Inferior parietal cortex (tissue), 1 donor: Measurements from ENCODE around the gene NLE1.
"Not testable (repeated sequence)": the region's sequence is repeated elsewhere in the genome, so short reads cannot be mapped to it uniquely, and the experiment has no call there.

ENCODE experiments used
- DNase-seq: peaks from one replicate; pipeline ENCODE4 v3.0.0-alpha.2; 2016; ENCODE audit errors: extremely low spot score

NLE1 gene

DNA sequence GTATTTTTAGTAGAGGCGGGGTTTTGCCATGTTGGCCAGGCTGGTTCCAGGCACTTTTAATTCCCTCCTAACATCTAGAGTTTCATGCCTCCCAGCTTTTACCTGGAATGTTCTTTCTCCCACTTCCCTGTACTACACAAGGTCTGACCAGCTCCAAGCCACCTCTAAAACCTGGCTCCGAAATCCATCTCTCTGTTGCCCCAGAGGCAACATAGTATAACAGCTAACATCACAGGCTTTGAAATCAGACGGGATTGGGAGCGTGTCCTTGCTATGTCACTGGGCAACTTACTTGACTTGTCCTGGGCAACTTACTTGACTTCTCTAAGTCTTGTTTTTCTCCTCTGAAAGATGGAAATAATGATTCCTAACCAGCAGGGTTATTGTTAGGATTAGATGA lies 20.7 kb upstream of the NLE1 start:
- no peak for DNase-seq

DNA sequence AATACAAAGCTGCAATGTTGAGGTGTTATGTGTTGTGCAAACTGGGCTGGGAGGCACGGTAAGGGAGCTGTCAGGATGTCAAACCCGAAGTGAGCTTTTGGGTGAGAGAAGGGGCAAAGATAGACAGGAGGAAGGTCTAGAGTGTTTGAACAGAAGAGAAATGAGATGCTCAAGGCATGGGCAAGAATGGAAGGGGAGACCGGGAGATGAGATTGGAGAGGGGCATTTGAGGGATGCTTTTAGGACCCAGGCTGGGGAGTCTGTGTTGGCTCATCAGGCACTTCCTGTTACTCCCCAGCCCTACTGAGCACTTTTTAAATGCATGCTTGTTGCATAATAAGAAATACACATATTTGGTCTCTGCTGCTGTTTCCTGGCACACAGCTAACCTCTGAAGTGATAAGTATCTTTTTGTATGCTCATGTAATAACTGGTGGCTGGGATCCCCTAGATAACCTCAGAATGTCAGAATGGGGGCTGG lies 19.2 kb upstream of the NLE1 start:
- no peak for DNase-seq

DNA sequence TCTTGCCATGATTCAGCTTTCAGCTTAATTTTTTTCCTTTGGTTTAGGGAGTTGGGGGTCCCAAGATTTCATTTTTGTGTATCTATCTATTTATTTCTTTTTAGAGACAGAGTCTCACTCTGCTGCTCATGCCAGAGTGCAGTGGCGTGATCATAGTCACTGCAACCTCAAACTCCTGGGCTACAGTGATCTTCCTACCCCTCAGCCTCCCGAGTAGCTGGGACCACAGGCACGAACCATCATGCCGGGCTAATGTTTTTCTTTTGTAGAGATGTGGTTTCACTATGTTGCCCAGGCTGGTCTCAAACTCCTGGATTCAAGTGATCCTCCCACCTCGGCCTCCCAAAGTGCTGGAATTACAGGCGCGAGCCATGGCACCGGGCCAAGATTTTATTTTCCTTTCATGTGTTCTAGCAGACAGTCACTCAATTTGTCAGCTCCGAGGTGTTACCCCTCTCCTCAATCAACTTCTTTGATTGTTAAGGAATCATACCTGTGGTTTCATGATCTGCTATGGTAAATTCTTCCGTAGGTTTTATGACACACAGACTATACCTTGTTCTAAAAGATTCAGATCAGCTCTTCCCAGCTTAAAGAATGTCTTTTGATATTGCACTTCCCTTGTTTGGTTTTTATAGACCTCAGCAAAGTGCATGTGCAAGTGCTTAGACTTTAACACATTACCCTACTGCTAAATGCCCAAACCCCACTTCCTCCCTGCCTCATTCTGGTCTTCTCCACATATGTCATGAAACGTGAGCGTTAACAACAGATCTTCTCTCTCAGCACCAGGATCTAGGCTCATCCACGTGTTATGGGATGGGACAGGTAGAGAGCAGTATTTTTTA lies 18.5 kb upstream of the NLE1 start:
- DNase-seq, result no peak

DNA sequence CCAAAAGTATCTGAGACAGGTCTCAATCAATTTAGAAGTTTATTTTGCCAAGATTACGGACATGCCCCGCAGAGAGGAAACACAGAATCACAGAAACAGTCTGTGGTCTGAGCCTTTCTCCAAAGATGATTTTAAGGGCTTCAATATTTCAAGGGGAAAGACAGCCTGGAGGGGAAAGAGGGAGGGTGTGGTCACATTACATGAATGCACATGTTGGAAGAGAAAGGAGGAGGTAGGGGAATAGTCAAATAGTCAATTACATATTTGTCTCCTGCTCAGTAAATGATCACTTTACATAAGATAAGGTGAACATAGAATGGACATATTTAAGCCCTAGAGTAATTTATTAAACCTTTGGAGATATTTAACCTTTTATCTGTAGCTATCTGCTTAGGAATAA lies 17.8 kb upstream of the NLE1 start:
- no peak for DNase-seq

DNA sequence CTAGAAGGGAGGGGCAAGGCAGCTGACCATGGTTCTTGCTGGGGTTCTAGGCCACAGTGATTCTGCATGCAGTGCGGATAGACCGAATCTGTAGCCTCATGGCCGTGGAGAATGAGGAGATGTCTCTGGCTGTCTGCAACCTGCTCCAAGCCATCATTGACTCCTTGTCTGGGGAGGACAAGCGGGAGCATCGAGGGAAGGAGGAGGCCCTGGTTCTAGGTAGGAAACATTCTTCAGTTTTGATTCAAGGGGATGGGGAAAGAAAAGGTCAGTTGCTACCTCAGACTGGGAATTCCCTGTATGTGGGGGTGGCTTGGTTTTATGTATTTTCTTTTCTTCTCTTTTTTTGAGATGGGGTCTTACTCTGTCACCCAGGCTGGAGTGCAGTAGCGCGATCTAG lies 13.1 kb upstream of the NLE1 start:
- no peak for DNase-seq

DNA sequence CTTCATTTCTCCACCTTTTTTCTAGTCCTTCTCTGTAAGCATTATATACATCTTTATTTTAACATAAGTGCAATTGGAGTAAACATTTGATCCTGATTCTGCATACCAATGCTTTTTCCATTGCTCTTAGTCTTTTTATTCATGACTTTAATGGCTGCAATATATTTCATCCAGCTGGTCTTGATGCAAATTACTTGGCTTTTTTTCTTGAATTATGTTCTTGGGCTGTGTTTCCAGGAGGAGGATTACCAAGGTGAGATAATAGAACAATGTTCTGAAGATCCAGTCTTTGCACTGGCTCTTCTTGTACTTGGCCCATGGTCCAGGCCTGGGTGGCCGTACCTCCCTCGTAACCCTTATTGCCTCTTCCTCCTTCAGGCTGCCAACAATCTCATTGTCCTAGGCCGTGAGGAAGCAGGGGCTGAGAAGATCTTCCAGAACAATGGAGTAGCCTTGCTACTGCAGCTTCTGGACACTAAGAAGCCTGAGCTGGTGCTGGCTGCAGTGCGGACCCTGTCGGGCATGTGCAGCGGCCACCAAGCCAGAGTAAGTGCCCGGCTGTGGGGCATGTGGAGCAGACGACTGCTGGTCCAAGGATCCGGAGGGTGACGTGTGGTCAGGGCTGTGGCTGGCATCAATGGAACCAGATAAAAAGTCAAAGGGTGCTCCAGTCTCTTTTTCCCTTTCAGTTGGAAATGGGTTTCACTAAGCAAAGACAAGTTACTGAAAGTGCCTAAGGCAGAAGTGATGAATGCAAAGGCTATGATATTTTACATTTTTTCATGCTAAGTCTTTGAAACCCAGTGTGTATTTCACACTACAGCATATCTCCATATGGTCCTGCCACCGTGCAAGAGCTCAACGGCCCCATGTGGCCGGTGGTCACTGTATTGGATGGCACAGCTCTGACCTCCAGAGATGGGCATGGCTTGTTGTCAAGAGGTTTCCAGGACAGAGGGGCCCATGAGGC lies 12.4 kb upstream of the NLE1 start:
- no peak for DNase-seq

DNA sequence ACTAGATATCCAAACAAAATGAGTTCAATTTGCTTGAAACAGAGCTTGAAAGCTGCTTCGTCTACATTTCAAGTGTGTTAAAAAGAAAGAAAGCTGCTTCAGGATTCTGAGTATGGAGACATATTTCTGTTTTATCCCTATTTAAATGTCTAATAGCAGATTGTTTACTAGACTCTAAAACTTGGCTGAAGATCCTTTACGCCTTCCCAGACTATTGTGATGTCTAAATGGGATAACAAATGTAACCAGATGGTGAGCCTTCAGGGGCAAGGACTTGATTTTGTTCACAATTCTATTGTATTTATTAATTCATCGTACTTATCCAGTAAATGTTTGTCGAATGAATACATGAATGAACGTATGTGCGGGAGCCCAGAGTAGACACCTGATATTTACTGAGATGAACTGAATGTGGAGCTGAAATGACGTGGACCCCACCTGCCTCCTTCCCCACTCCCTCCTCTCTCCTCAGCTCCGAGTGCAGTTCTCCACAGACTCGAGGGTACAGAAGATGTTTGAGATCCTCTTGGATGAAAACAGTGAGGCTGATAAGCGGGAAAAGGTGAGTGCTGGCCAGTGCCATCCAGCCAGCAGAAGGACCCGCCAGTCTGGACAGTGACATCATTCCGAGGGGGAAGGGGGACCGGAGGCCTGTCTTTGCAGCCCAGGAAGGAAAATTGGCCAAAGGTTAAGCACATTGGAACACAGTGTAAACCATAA lies 10.5 kb upstream of the NLE1 start:
- DNase-seq, result no peak

DNA sequence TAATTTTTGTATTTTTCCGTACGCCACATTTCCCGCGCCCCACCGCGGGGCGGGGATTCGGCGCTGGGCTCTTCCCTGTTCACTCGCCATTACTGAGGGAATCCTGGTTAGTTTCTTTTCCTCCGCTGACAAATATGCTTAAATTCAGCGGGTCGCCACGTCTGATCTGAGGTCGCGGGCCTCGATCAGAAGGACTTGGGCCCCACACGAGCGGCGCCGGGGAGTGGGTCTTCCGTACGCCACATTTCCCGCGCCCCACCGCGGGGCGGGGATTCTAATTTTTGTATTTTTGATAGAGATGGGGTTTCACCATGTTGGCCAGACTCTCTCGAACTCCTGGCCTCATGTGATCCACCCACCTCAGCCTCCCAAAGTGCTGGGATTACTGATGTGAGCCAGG lies 9.0 kb upstream of the NLE1 start:
- not testable (repeated sequence) for DNase-seq

DNA sequence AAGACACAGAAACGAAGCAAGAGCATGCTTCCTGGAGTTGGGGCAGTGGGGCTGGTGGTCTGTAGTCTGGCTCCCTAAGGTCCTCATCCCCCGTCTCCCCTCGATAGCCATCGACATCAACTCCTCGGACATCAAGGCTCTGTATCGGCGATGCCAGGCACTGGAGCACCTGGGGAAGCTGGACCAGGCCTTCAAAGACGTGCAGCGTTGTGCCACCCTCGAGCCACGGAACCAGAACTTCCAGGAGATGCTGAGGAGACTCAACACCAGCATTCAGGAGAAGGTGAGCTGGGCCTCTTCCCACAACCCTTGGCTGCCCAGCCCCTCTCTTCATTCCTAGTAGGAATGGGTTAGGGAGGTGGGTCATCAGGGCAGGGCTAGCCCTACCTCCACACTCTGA lies 7.8 kb upstream of the NLE1 start:
- no peak for DNase-seq

DNA sequence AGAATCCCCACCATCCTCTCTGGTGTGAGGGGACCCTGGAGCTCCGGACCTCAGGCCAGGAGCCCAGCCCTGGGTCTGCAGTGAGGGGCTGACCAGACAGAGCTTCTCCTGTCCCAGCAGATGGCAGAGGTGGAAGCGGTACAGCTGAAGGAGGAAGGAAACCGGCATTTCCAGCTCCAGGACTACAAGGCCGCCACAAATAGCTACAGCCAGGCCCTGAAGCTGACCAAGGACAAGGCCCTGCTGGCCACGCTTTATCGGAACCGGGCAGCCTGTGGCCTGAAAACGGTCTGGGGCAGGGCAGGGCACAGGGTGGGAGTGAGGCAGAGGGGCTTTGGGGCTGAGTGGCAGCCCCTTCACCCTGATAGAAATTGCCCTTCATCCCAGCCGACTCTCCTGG lies 6.0 kb upstream of the NLE1 start:
- no peak for DNase-seq

DNA sequence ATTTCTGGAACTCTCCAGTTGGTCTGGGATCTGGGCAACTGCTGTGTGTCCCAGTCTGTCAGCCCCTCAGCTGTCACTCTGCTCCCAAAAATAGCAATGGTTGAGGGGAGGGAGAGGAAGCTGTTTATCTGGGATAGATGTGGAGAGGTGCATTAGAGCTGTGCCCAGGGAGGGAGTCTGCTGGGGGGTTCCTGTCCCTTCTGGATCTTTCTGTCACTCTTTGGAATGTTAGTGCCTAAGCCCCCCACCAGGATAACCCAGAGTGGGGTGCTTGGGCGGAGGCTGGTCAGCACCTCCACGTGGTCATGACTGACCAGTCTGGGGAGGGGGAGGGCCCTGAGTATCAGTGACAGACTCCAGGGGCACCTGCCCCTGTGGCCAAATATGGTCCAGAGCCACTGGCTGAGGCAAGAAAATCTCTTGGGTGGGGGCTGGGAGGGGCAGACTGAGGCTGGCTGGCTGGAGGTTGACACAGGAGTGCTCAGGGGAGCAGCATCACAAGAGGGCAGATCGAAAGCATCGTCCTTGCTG lies 5.3 kb upstream of the NLE1 start, which contains the start of gene UNC45B:
Gene UNC45B (plus strand): TSS at position 443 of the 531 bp plus-strand sequence. CDS start 447 bp downstream, outside the sequence.
- DNase-seq, result no peak

DNA sequence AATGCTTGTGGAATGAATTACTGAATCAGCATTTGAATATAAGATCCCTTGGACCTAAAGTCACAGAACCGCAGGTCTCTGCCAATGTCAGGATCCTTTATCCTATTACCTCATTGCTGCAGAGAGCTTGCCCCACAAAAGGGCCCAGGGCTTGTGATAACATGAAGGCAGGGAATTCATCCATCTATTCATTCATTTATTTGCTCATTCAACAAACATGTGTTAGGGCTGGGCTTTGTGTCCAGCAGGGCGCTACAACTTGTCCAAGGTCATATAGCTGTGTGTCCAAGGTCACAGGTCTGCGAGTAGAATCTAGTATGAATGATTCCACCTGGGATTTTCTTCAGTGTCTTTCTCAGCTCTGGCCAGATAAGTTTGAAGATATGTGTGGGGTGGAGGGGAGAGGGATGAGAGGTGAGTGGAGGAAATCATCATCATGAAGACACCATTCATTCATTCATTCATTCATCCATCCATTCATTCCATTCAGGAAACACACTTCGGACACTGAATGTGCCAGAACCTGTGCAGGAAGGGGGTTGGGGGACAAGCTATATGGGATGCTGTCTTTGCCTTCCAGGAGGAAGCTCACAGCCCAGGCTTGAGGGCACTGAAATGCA lies 4.2 kb upstream of the NLE1 start:
- DNase-seq, result no peak

DNA sequence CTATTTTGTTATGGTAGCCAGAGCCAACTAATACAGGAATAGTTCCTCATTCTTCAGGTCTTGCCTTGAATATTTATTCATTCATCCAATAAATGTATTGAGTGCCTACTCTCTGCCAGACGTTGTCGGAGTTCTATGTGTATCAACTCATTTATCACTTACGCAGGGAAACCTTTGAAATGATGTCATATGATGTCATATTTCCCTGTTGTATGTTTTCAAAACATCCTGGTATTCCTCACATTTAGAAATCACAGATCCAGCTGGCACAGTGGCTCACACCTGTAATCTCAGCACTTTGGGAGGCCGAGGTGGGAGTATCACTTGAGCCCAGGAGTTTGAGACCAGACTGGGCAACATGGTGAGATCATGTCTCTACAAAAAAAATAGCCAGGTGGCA lies 2.7 kb upstream of the NLE1 start:
- no peak for DNase-seq

DNA sequence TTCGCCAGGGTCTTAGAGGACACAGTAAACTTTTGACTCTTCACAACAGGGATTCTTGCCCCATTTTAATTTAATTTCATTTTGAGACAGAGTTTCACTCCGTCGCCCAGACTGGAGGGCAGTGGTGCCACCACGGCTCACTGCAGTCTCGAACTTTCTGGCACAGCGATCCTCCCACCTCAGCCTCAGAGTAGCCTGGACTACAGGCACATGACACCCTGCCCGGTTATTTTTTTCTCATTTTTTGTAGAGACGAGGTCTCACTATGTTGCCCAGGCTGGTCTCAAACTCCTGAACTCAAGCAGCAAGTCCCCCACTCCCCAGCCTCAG lies 329 bp upstream of the NLE1 start:
- DNase-seq, result no peak

DNA sequence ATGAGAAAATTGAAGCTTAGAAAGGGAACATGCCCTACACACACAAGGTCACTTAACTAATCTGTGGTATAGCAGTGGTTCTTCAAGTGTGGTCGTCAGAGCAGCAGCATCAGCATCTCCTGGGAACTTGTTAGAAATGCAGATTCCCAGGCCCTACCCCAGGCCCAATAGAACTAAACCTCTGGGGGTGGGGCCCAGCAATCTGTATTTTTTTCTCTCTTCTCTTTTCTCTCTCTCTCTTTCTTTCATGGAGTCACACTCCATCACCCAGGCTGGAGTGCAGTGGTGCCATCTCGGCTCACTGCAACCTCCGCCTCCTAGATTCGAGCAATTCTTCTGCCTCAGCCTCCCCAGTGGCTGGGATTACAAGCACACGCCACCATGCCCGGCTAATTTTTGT lies 3.9 kb downstream of the NLE1 start:
- no peak for DNase-seq

DNA sequence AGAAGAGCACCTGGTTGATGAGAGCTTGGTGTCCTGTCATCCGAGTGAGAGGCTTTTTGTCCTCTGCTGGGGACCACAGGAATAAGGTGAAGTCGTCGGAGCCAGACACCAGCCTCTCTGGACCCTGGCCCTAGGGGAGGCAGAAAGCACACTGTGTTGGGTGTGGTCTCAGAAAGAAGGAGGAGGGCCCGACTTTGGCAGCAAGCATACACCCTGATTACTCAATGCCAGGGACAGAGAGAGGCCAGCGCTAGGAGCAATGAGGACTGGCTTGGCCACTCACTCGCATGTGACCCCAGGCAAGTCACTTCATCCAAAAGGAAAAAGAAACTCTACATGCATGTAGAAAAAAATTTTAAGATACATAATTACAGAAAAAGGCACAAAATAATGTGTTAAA lies 6.8 kb downstream of the NLE1 start:
- no peak for DNase-seq

DNA sequence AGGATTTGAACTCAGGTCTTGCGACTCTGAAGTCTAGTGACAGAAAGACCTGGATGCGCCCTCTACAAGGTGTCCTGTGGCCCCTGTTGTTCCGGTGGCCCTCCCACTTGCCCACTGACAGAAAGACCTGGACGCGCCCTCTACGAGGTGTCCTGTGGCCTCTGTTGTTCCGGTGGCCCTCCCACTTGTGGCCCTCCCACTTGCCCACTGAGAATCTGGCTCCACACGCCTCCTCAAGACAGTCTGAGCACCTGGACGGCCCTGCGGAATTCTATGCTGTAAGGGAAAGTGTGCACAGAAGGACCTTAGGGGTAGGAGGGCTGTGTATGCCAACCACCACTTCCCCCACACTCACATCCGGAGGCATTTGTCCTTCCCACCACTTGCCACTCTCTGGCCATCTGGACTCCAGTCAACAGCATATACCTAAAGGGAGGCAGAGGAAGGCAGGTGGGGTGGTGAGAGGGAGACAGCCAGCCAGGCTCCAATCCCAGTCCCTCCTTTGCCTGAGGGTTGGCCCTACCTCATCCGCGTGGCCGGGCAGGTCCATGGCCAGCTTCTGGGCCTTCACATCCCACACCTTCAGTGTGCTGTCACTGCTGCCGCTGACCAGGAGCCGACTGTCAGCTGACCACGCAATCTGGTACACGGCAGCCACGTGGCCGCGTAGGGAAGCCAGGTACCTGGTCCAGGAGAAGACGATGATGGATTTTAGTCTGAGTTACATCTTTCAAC lies 9.1 kb downstream of the NLE1 start:
- no peak for DNase-seq

DNA sequence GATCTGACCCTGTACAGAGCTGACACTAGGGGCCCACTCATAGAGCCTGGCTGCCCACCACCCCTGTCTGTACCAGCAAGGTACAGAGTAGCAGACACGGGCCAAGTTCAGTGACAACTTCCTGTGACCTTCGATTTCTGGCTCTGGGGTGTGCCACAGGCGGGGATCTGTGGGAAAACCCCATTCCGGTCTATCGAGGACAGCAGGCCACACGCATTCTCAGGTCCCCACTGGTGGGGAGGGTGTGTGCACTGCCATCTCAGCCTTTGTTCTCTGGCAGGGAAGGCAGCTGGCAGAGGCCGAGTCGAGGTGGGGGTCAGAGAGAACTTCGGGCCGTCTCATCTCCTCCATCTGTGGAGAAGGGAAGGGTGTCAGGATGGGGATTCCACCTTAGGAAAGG lies 10.0 kb downstream of the NLE1 start:
- no peak for DNase-seq

DNA sequence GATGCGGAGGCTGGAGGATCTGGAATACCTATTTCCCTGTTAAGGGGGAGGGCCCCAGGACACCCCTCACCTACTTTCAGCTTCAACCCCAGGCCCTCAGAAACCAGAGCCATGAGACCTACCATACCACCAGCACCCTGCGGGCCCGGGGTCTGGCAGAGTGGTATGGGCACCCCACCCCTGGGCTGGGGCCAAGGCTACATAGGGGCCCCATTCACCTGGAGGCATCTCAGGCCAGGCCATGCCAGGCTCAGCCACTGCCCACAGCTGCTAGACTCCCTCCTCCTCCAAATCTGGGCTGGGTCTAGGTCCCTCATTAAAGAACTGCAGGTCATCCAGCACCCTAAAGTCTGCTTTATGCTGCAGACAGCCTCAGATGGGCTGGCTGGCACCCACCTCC lies 11.7 kb downstream of the NLE1 start:
- DNase-seq, result no peak

DNA sequence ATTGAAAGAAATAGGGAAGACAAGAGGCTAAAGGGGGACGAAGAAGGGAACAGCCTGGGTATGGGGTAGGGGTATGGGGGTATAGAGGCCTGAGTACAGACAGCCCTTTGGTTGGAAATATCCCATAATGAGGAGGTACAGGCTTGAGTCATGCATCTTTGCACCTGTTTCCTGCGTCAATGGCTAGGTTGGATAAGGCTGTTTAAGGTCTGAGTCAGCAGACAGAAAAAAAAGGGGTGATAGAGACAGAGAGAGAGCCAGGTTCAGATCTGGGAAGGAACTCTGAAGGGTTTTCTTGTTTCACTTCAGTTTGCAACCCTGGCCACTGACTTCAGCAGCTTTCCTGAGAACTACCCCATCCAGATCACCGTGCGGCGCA lies 12.1 kb downstream of the NLE1 start:
- no peak for DNase-seq
